ENCODE results near the gene PDSS2.
A peak's percentile ranks its signal among the peaks of the same experiment; 100 is the strongest.

Gene PDSS2

GRCh38 chr6:107328081-107328480, 131.3 kb downstream of the PDSS2 start:
- no peak overlapping the region for H2AK5ac ChIP-seq (ENCODE audit: low read length, severe bottlenecking)
- H3K79me1 ChIP-seq (replicated peaks; ENCODE audit: low read length, poor library complexity, severe bottlenecking), result peaks cover 3% of the 10 kb centered on the region
- no peak overlapping the region for H3K14ac ChIP-seq (ENCODE audit: low read length in 2 of 2)
- no peak overlapping the region for H3K4me2 ChIP-seq (ENCODE audit: low read length, poor library complexity, severe bottlenecking)
- no peak overlapping the region for H3K27ac ChIP-seq (ENCODE audit: low read length, poor library complexity, severe bottlenecking)
- no peak overlapping the region for H4K91ac ChIP-seq (ENCODE audit: low read length)
- no peak overlapping the region for H3K4ac ChIP-seq (ENCODE audit: low read depth in 1 of 2, low read length in 2 of 2)
- no peak overlapping the region for H2BK5ac ChIP-seq (ENCODE audit: low read depth, low read length, poor library complexity, severe bottlenecking)
- no peaks in the 10 kb centered on the region for H3K27me3 ChIP-seq (ENCODE audit: control insufficient read depth in 1 of 2, insufficient read depth in 1 of 2, low read length in 2 of 2)
- WGBS, result 96% methylated on average over 2 of the region's 3 CpGs
- H2BK15ac ChIP-seq (ENCODE audit: low read depth, poor library complexity, severe bottlenecking), result no peak overlapping the region
- no peaks in the 10 kb centered on the region for H3K4me1 ChIP-seq (ENCODE audit: control insufficient read depth, insufficient read depth, low read depth, low read length)
- H3K4me3 ChIP-seq (ENCODE audit: insufficient read depth in 1 of 2, low read depth in 1 of 2, low read length in 2 of 2), result no peak overlapping the region
- no peak for DNase-seq
- H3K36me3 ChIP-seq (ENCODE audit: control insufficient read depth in 1 of 2, insufficient read depth in 2 of 2, low read depth in 1 of 2, low read length in 2 of 2), result peaks cover 0 to 5% of the 10 kb centered on the region in 2 experiments
- no peak overlapping the region for H3K23ac ChIP-seq (ENCODE audit: low read length in 2 of 2)
- H3K9ac ChIP-seq (ENCODE audit: low read length), result no peak overlapping the region
- H3K18ac ChIP-seq (ENCODE audit: low read depth in 1 of 2, low read length in 2 of 2), result no peak overlapping the region
- H2BK12ac ChIP-seq (ENCODE audit: low read length in 2 of 2), result no peak overlapping the region
- H3K9me3 ChIP-seq (ENCODE audit: control insufficient read depth, low read length), result no peaks in the 10 kb centered on the region
- no peak overlapping the region for H2AFZ ChIP-seq (ENCODE audit: low read depth, low read length)
- H2BK120ac ChIP-seq (ENCODE audit: low read depth, low read length), result no peak overlapping the region
- no peak overlapping the region for H4K8ac ChIP-seq (ENCODE audit: low read length)

- H2AFZ ChIP-seq (ENCODE audit: low read depth, low read length), result no peak overlapping the region
- H3K9me3 ChIP-seq (ENCODE audit: control insufficient read depth, low read length), result no peaks in the 10 kb centered on the region
- no peak overlapping the region for H4K8ac ChIP-seq (ENCODE audit: low read length)
- no peak overlapping the region for H2BK15ac ChIP-seq (ENCODE audit: low read depth, poor library complexity, severe bottlenecking)
- H3K36me3 ChIP-seq (ENCODE audit: control insufficient read depth in 1 of 2, insufficient read depth in 2 of 2, low read depth in 1 of 2, low read length in 2 of 2), result no peaks in the 10 kb centered on the region
- H3K9ac ChIP-seq (ENCODE audit: low read length), result peak overlapping the region; percentile 70
- no peak overlapping the region for H2BK12ac ChIP-seq (ENCODE audit: low read length in 2 of 2)
- H3K18ac ChIP-seq (ENCODE audit: low read depth in 1 of 2, low read length in 2 of 2), result no peak overlapping the region
- H3K4me1 ChIP-seq (ENCODE audit: control insufficient read depth, insufficient read depth, low read depth, low read length), result no peaks in the 10 kb centered on the region
- H3K23ac ChIP-seq (ENCODE audit: low read length in 2 of 2), result no peak overlapping the region
- no peak overlapping the region for H3K27ac ChIP-seq (ENCODE audit: low read length, poor library complexity, severe bottlenecking)
- H4K91ac ChIP-seq (ENCODE audit: low read length), result no peak overlapping the region
- no peak overlapping the region for H2AK5ac ChIP-seq (ENCODE audit: low read length, severe bottlenecking)
- no peak overlapping the region for H3K14ac ChIP-seq (ENCODE audit: low read length in 2 of 2)
- peak overlapping the region in 1 of 2 experiments; percentile 16 for H3K4me3 ChIP-seq (ENCODE audit: insufficient read depth in 1 of 2, low read depth in 1 of 2, low read length in 2 of 2)
- WGBS, result 100% methylated on average over 1 of the region's 1 CpG
- no peak overlapping the region for H3K4ac ChIP-seq (ENCODE audit: low read depth in 1 of 2, low read length in 2 of 2)
- no peak overlapping the region for H3K4me2 ChIP-seq (ENCODE audit: low read length, poor library complexity, severe bottlenecking)
- no peak overlapping the region for H2BK5ac ChIP-seq (ENCODE audit: low read depth, low read length, poor library complexity, severe bottlenecking)
- no peak overlapping the region for H2BK120ac ChIP-seq (ENCODE audit: low read depth, low read length)
- no peaks in the 10 kb centered on the region for H3K27me3 ChIP-seq (ENCODE audit: control insufficient read depth in 1 of 2, insufficient read depth in 1 of 2, low read length in 2 of 2)
- peaks cover 2% of the 10 kb centered on the region for H3K79me1 ChIP-seq (replicated peaks; ENCODE audit: low read length, poor library complexity, severe bottlenecking)
- DNase-seq, result no peak
Measured at GRCh38 chr6:107323133-107323785, 136.1 kb downstream of the PDSS2 start.

- Histone ChIP-seq H4K91ac (ENCODE audit: low read length) (no peak overlapping the region), H3K36me3 (ENCODE audit: control insufficient read depth in 1 of 2, insufficient read depth in 2 of 2, low read depth in 1 of 2, low read length in 2 of 2) (no peaks in the 10 kb centered on the region), H3K79me1 (replicated peaks; ENCODE audit: low read length, poor library complexity, severe bottlenecking) (peaks cover 2% of the 10 kb centered on the region), H2BK5ac (ENCODE audit: low read depth, low read length, poor library complexity, severe bottlenecking) (no peak overlapping the region), H3K14ac (ENCODE audit: low read length in 2 of 2) (no peak overlapping the region), H3K4me3 (ENCODE audit: insufficient read depth in 1 of 2, low read depth in 1 of 2, low read length in 2 of 2) (no peak overlapping the region), H3K18ac (ENCODE audit: low read depth in 1 of 2, low read length in 2 of 2) (no peak overlapping the region), H3K4me1 (ENCODE audit: control insufficient read depth, insufficient read depth, low read depth, low read length) (no peaks in the 10 kb centered on the region), H2AK5ac (ENCODE audit: low read length, severe bottlenecking) (no peak overlapping the region), H2BK120ac (ENCODE audit: low read depth, low read length) (no peak overlapping the region), H3K4ac (ENCODE audit: low read depth in 1 of 2, low read length in 2 of 2) (no peak overlapping the region), H4K8ac (ENCODE audit: low read length) (no peak overlapping the region), H2BK15ac (ENCODE audit: low read depth, poor library complexity, severe bottlenecking) (no peak overlapping the region), H3K9me3 (ENCODE audit: control insufficient read depth, low read length) (no peaks in the 10 kb centered on the region), H3K27me3 (ENCODE audit: control insufficient read depth in 1 of 2, insufficient read depth in 1 of 2, low read length in 2 of 2) (no peaks in the 10 kb centered on the region), H3K23ac (ENCODE audit: low read length in 2 of 2) (no peak overlapping the region), H3K9ac (ENCODE audit: low read length) (no peak overlapping the region), H2AFZ (ENCODE audit: low read depth, low read length) (no peak overlapping the region), H3K4me2 (ENCODE audit: low read length, poor library complexity, severe bottlenecking) (no peak overlapping the region), H2BK12ac (ENCODE audit: low read length in 2 of 2) (no peak overlapping the region), H3K27ac (ENCODE audit: low read length, poor library complexity, severe bottlenecking) (no peak overlapping the region)
- no peak for DNase-seq
Measured at GRCh38 chr6:107321793-107322192, 137.6 kb downstream of the PDSS2 start.

- Histone ChIP-seq H3K4me3 (ENCODE audit: insufficient read depth in 1 of 2, low read depth in 1 of 2, low read length in 2 of 2) (no peak overlapping the region), H3K36me3 (ENCODE audit: control insufficient read depth in 1 of 2, insufficient read depth in 2 of 2, low read depth in 1 of 2, low read length in 2 of 2) (no peaks in the 10 kb centered on the region), H2BK15ac (ENCODE audit: low read depth, poor library complexity, severe bottlenecking) (no peak overlapping the region), H2AFZ (ENCODE audit: low read depth, low read length) (no peak overlapping the region), H3K4me1 (ENCODE audit: control insufficient read depth, insufficient read depth, low read depth, low read length) (no peaks in the 10 kb centered on the region), H3K27ac (ENCODE audit: low read length, poor library complexity, severe bottlenecking) (no peak overlapping the region), H3K4ac (ENCODE audit: low read depth in 1 of 2, low read length in 2 of 2) (no peak overlapping the region), H4K8ac (ENCODE audit: low read length) (no peak overlapping the region), H2BK5ac (ENCODE audit: low read depth, low read length, poor library complexity, severe bottlenecking) (no peak overlapping the region), H3K4me2 (ENCODE audit: low read length, poor library complexity, severe bottlenecking) (no peak overlapping the region), H4K91ac (ENCODE audit: low read length) (no peak overlapping the region), H3K27me3 (ENCODE audit: control insufficient read depth in 1 of 2, insufficient read depth in 1 of 2, low read length in 2 of 2) (no peaks in the 10 kb centered on the region), H3K23ac (ENCODE audit: low read length in 2 of 2) (no peak overlapping the region), H3K9ac (ENCODE audit: low read length) (peak overlapping the region; percentile 51), H3K18ac (ENCODE audit: low read depth in 1 of 2, low read length in 2 of 2) (no peak overlapping the region), H3K14ac (ENCODE audit: low read length in 2 of 2) (no peak overlapping the region), H3K79me1 (replicated peaks; ENCODE audit: low read length, poor library complexity, severe bottlenecking) (peaks cover 4% of the 10 kb centered on the region), H2AK5ac (ENCODE audit: low read length, severe bottlenecking) (no peak overlapping the region), H2BK12ac (ENCODE audit: low read length in 2 of 2) (no peak overlapping the region), H3K9me3 (ENCODE audit: control insufficient read depth, low read length) (no peaks in the 10 kb centered on the region), H2BK120ac (ENCODE audit: low read depth, low read length) (no peak overlapping the region)
- WGBS, result no CpG with 5 or more reads among the region's 5 CpGs
- DNase-seq, result no peak
Measured at GRCh38 chr6:107319906-107320530, 139.3 kb downstream of the PDSS2 start.
